PC-3 (cell line): Measurements from ENCODE around the gene L3MBTL1. TPM values are rescaled to one million over a fixed set of nuclear protein-coding genes. Genes with fewer than 3 reads are reported as not detected.

Experiments used
- ATAC-seq: fragments of 200-7000 bp; cut with Tn5 transposase; 2 replicates; pipeline ENCODE4 v1.9.1; 2020; ENCODE audit warnings: mild to moderate bottlenecking, moderate library complexity
- BruUV-seq: library from RNA; stranded (reverse); fragments of 400-500 nt; replicated peaks from 2 replicates; lab custom pipeline; 2021; lab: Mats Ljungman, UMichigan
- CTCF ChIA-PET: fragments of 300-600 bp; sonication (Branson Sonifier 250); formaldehyde crosslinking; loops from one replicate; lab custom pipeline; 2022; ENCODE audit warnings: antibody characterized with exemption; lab: Charles Lee
- POLR2A ChIA-PET: fragments of 300-600 bp; sonication (Branson Sonifier 250); formaldehyde crosslinking; loops from one replicate; lab custom pipeline; 2022; ENCODE audit warnings: antibody characterized with exemption; ENCODE audit not compliant: unreplicated experiment; lab: Charles Lee
- DNase-seq: peaks from one replicate; pipeline ENCODE4 v3.0.0-alpha.2; 2015
- H2AFZ ChIP-seq: fragments of 300-600 bp; sonication (generic); 2 replicates; pipeline ENCODE4 v1.6.0; 2016; ENCODE audit warnings: antibody characterized with exemption, low read length
- H3F3A ChIP-seq: fragments of 300-600 bp; sonication (generic); one replicate; pipeline ENCODE4 v1.6.0; 2017; ENCODE audit warnings: antibody characterized with exemption, low read length, control low read depth, mild to moderate bottlenecking; ENCODE audit not compliant: unreplicated experiment
- H3K27ac ChIP-seq: fragments of 300-600 bp; sonication (generic); 2 replicates; pipeline ENCODE4 v1.5.1; 2016; ENCODE audit warnings: mild to moderate bottlenecking, low read length
- H3K27me3 ChIP-seq: fragments of 300-600 bp; sonication (generic); 2 replicates; pipeline ENCODE4 v1.6.1; 2016; ENCODE audit warnings: low read length, mixed read lengths
- H3K36me3 ChIP-seq: fragments of 300-600 bp; sonication (generic); 2 replicates; pipeline ENCODE4 v1.6.1; 2016; ENCODE audit warnings: low read depth, mixed run types, low read length, mixed read lengths
- H3K4me1 ChIP-seq: fragments of 300-600 bp; sonication (generic); 2 replicates; pipeline ENCODE4 v1.5.1; 2016; ENCODE audit warnings: low read length; ENCODE audit not compliant: insufficient read depth
- H3K4me2 ChIP-seq: fragments of 300-600 bp; sonication (generic); 2 replicates; pipeline ENCODE4 v1.6.0; 2016; ENCODE audit warnings: low read length
- H3K4me3 ChIP-seq: fragments of 300-600 bp; sonication (generic); 2 replicates; pipeline ENCODE4 v1.5.1; 2016; ENCODE audit warnings: mild to moderate bottlenecking, low read length, mixed read lengths
- H3K79me2 ChIP-seq: fragments of 300-600 bp; sonication (generic); 2 replicates; pipeline ENCODE4 v1.6.1; 2017; ENCODE audit warnings: low read length, mixed read lengths
- H3K9ac ChIP-seq: fragments of 300-600 bp; sonication (generic); 2 replicates; pipeline ENCODE4 v1.6.0; 2016; ENCODE audit warnings: mild to moderate bottlenecking, low read length
- H3K9me2 ChIP-seq: fragments of 300-600 bp; sonication (generic); replicated peaks from 2 replicates; pipeline ENCODE4 v1.6.1; 2016; ENCODE audit warnings: mixed run types, low read length, mixed read lengths
- H3K9me3 ChIP-seq: fragments of 300-600 bp; sonication (generic); 2 replicates; pipeline ENCODE4 v1.6.1; 2016; ENCODE audit warnings: low read length, mixed read lengths
- H4K20me1 ChIP-seq: fragments of 300-600 bp; sonication (generic); 2 replicates; pipeline ENCODE4 v1.6.1; 2016; ENCODE audit warnings: low read length, mixed read lengths
- CTCF ChIP-seq: fragments of 300-600 bp; sonication (generic); conservative IDR thresholded peaks from 2 replicates; pipeline ENCODE4 v1.5.1; 2017; ENCODE audit warnings: antibody characterized with exemption, low read depth, mild to moderate bottlenecking, low read length
- EZH2 ChIP-seq: fragments of 300-600 bp; sonication (generic); IDR thresholded peaks from one replicate; pipeline ENCODE4 v1.6.1; 2017; ENCODE audit warnings: antibody characterized with exemption, mild to moderate bottlenecking, low read length; ENCODE audit not compliant: unreplicated experiment
- EZH2phosphoT487 ChIP-seq: fragments of 300-600 bp; sonication (generic); IDR thresholded peaks from 2 replicates; pipeline ENCODE4 v1.6.1; 2018; ENCODE audit warnings: mild to moderate bottlenecking, antibody characterized with exemption, low read length, borderline replicate concordance
- intact Hi-C: fragments of 100-400 bp; cut with micrococcal nuclease; formaldehyde crosslinking; loops from 2 replicates; pipeline ENCODE4 v1.9.0; 2023
- total RNA-seq: library from RNA; depleted of rRNA; stranded (reverse); fragments of >200 nt; gene quantifications from 2 replicates; pipeline ENCODE4 v1.2.3, GENCODE V29; 2014

L3MBTL1 gene
- total RNA-seq, 1 experiment from 2014 or later = 9.9 TPM

GRCh38 chr20:43459022-43459942 is 48.2 kb upstream of the L3MBTL1 start:
- H3K27ac ChIP-seq = no peak overlapping the region
- peaks cover 58% of the 10 kb centered on the region for H4K20me1 ChIP-seq
- peaks cover 55% of the 10 kb centered on the region for H3K36me3 ChIP-seq
- peaks cover 11% of the 10 kb centered on the region for H3F3A ChIP-seq
- H3K9ac ChIP-seq = peak overlapping the region; percentile 100
- peak overlapping the region; percentile 99 for H3K4me3 ChIP-seq
- TF ChIP-seq CTCF (no peak), EZH2 (no peak), EZH2phosphoT487 (no peak)
- intact Hi-C loops = no loop called here
- ATAC-seq (no peak), DNase-seq (no peak)
- H3K4me1 ChIP-seq = peaks cover 9% of the 10 kb centered on the region
- peak overlapping the region; percentile 87 for H3K4me2 ChIP-seq
- H3K9me2 ChIP-seq = no peaks in the 10 kb centered on the region
- peaks cover 60% of the 10 kb centered on the region for H3K79me2 ChIP-seq
- CTCF ChIA-PET = no interaction called here
- no peaks in the 10 kb centered on the region for H3K27me3 ChIP-seq
- H3K9me3 ChIP-seq = no peaks in the 10 kb centered on the region
- POLR2A ChIA-PET = interaction anchor here (1.0 kb wide), 1 partner anchor 7 kb away, joined by 4 read pairs; no protein-coding TSS in a partner anchor
- BruUV-seq = TSS peak; percentile 45
- H2AFZ ChIP-seq = no peak overlapping the region

- Histone ChIP-seq H3F3A (peaks cover 13% of the 10 kb centered on the region), H3K79me2 (peaks cover 60% of the 10 kb centered on the region), H3K9me2 (no peaks in the 10 kb centered on the region), H3K4me3 (peak overlapping the region; percentile 99), H4K20me1 (peaks cover 59% of the 10 kb centered on the region), H3K27me3 (no peaks in the 10 kb centered on the region), H2AFZ (no peak overlapping the region), H3K9me3 (no peaks in the 10 kb centered on the region), H3K36me3 (peaks cover 64% of the 10 kb centered on the region), H3K4me1 (peaks cover 9% of the 10 kb centered on the region), H3K27ac (no peak overlapping the region), H3K9ac (no peak overlapping the region), H3K4me2 (peak overlapping the region; percentile 87; the same call in 1 of the 2 replicates)
- ChIA-PET POLR2A (no interaction called here), CTCF (no interaction called here)
- DNase-seq (no peak), ATAC-seq (no peak)
- BruUV-seq = no TSS peak
- intact Hi-C loops = no loop called here
- TF ChIP-seq EZH2phosphoT487 = no peak
- no peak for TF ChIP-seq EZH2
- no peak for TF ChIP-seq CTCF
Measured at GRCh38 chr20:43460172-43460829, 47.2 kb upstream of the L3MBTL1 start.
